A673 (cell line): ENCODE measurements around the gene FBXO11. TPM values are rescaled to one million over a fixed set of nuclear protein-coding genes. Genes with fewer than 3 reads are reported as not detected.

ENCODE experiments used
- BruUV-seq: library from RNA; stranded (reverse); fragments of 400-500 nt; replicated peaks from 2 replicates; lab custom pipeline; 2021; lab: Mats Ljungman, UMichigan
- CTCF ChIA-PET: fragments of 300-600 bp; sonication (Branson Sonifier 250); formaldehyde crosslinking; loops from one replicate; lab custom pipeline; 2022; ENCODE audit warnings: antibody characterized with exemption; lab: Charles Lee
- POLR2A ChIA-PET: fragments of 300-600 bp; sonication (Branson Sonifier 250); formaldehyde crosslinking; loops from one replicate; lab custom pipeline; 2022; ENCODE audit warnings: antibody characterized with exemption; ENCODE audit not compliant: low non-redundant PET; lab: Charles Lee
- DNase-seq: peaks from one replicate; pipeline ENCODE4 v3.0.0-alpha.2; 2015; ENCODE audit warnings: low spot score
- H3K27ac ChIP-seq: fragments of 200-600 bp; sonication (generic); 2 replicates; pipeline ENCODE4 v1.5.1; 2016; ENCODE audit warnings: mixed run types, low read depth, mild to moderate bottlenecking, mixed read lengths, antibody characterized with exemption, low read length; ENCODE audit not compliant: poor library complexity, severe bottlenecking
- H3K27me3 ChIP-seq: fragments of 200-600 bp; sonication (generic); replicated peaks from 2 replicates; pipeline ENCODE4 v1.6.1; 2017; ENCODE audit warnings: mixed run types, low read depth, mild to moderate bottlenecking, mixed read lengths, antibody characterized with exemption, low read length; ENCODE audit not compliant: insufficient read depth, poor library complexity
- H3K36me3 ChIP-seq: fragments of 200-600 bp; sonication (generic); 2 replicates; pipeline ENCODE4 v1.6.1; 2016; ENCODE audit warnings: mixed run types, mild to moderate bottlenecking, mixed read lengths, antibody characterized with exemption, low read length; ENCODE audit not compliant: insufficient read depth, poor library complexity, severe bottlenecking
- H3K4me1 ChIP-seq: fragments of 200-600 bp; sonication (generic); 2 replicates; pipeline ENCODE4 v1.6.1; 2017; ENCODE audit warnings: mixed run types, mild to moderate bottlenecking, mixed read lengths, antibody characterized with exemption, low read length; ENCODE audit not compliant: insufficient read depth, poor library complexity, severe bottlenecking
- H3K4me3 ChIP-seq: fragments of 200-600 bp; sonication (generic); 2 replicates; pipeline ENCODE4 v1.5.1; 2016; ENCODE audit warnings: low read depth, mixed run types, mild to moderate bottlenecking, mixed read lengths, low read length; ENCODE audit not compliant: poor library complexity, severe bottlenecking
- H3K9me3 ChIP-seq: fragments of 200-600 bp; sonication (generic); 2 replicates; pipeline ENCODE4 v1.6.1; 2016; ENCODE audit warnings: mixed run types, low read depth, mild to moderate bottlenecking, mixed read lengths, antibody characterized with exemption, low read length; ENCODE audit not compliant: poor library complexity, severe bottlenecking
- CTCF ChIP-seq: fragments of 300-800, 200-600 bp; sonication (generic); conservative IDR thresholded peaks from 2 replicates; pipeline ENCODE4 v1.5.1; 2017; ENCODE audit warnings: low read depth, mild to moderate bottlenecking, antibody characterized with exemption, low read length, moderate library complexity, mixed read lengths
- EZH2 ChIP-seq: fragments of 200-600 bp; sonication (generic); IDR thresholded peaks from 2 replicates; pipeline ENCODE4 v1.6.1; 2017; ENCODE audit warnings: borderline replicate concordance, low read depth, mild to moderate bottlenecking, mixed read lengths, antibody characterized with exemption, low read length; ENCODE audit not compliant: poor library complexity, severe bottlenecking
- intact Hi-C: fragments of 100-400 bp; cut with micrococcal nuclease; formaldehyde crosslinking; loops from one replicate; pipeline ENCODE4 v1.10.0; 2022; ENCODE audit not compliant: unreplicated experiment
- total RNA-seq: library from RNA; stranded (reverse); gene quantifications from 2 replicates; pipeline ENCODE4 v1.2.3, GENCODE V29; 2021

FBXO11 gene
- total RNA-seq, 1 experiment from 2014 or later, result 84.0 TPM

GRCh38 chr2:47782671-47783485 is 123.4 kb downstream of the FBXO11 start, which contains the start of gene MSH6:
TSS of gene MSH6 (plus strand) at chr2:47783145. CDS start at chr2:47783234, 89 bp downstream.
- CTCF ChIA-PET, result interaction anchor here (0.8 kb wide), 1 partner anchor 15 kb away, joined by 4 read pairs; no protein-coding TSS in a partner anchor
- peak within 1 kb of the TSS; percentile 99 for H3K27ac ChIP-seq
- H3K4me1 ChIP-seq, result peaks cover 4% of the 10 kb centered on the region
- no peaks in the 10 kb centered on the region for H3K27me3 ChIP-seq
- BruUV-seq, result no TSS peak
- no peak for TF ChIP-seq EZH2
- no peak for TF ChIP-seq CTCF
- H3K36me3 ChIP-seq, result peaks cover 10% of the 10 kb centered on the region
- H3K4me3 ChIP-seq, result peak within 1 kb of the TSS; percentile 99
- no peaks in the 10 kb centered on the region for H3K9me3 ChIP-seq
- peak; percentile 95 for DNase-seq
- POLR2A ChIA-PET, result interaction anchor here (0.9 kb wide), 1 partner anchor 14 kb away, joined by 3 read pairs; no protein-coding TSS in a partner anchor
- intact Hi-C loops, result loop anchor here (5.0 kb wide), 1 partner anchor 436 kb away; no protein-coding TSS in a partner anchor

- Histone ChIP-seq H3K36me3 (peaks cover 10% of the 10 kb centered on the region), H3K4me1 (peaks cover 4% of the 10 kb centered on the region), H3K27me3 (no peaks in the 10 kb centered on the region), H3K9me3 (no peaks in the 10 kb centered on the region), H3K27ac (peak overlapping the region; percentile 99), H3K4me3 (peak overlapping the region; percentile 99)
- no peak for TF ChIP-seq EZH2
- no peak for TF ChIP-seq CTCF
- POLR2A ChIA-PET, result no interaction called here
- BruUV-seq, result TSS peak; percentile 92
- intact Hi-C loops, result loop anchor here (5.0 kb wide), 1 partner anchor 435 kb away; no protein-coding TSS in a partner anchor
- no peak for DNase-seq
- CTCF ChIA-PET, result interaction anchor here (0.8 kb wide), 1 partner anchor 15 kb away, joined by 4 read pairs; no protein-coding TSS in a partner anchor
Observed at GRCh38 chr2:47782381-47782670, 124.0 kb downstream of the FBXO11 start.

GRCh38 chr2:47779426-47779790 is 126.9 kb downstream of the FBXO11 start:
- Histone ChIP-seq H3K27ac (no peak overlapping the region), H3K4me1 (peaks cover 4% of the 10 kb centered on the region), H3K36me3 (no peaks in the 10 kb centered on the region), H3K27me3 (no peaks in the 10 kb centered on the region), H3K4me3 (no peak overlapping the region), H3K9me3 (no peaks in the 10 kb centered on the region)
- TF ChIP-seq EZH2 (no peak), CTCF (no peak)
- CTCF ChIA-PET, result no interaction called here
- POLR2A ChIA-PET, result no interaction called here
- no TSS peak for BruUV-seq
- intact Hi-C loops, result no loop called here
- DNase-seq, result no peak
